NCI-H2227 (cell line): ENCODE measurements around the gene DAP.
"Not testable (repeated sequence)": the region's sequence is repeated elsewhere in the genome, so short reads cannot be mapped to it uniquely, and the experiment has no call there.

Experiments used
- DNase-seq: peaks from one replicate; lab custom pipeline; 2025; ENCODE audit not compliant: unreplicated experiment; lab: John Stamatoyannopoulos, UW

The DAP gene

GRCh38 chr5:10655972-10656830, 104.8 kb downstream of the DAP start:
- DNase-seq: no peak

- DNase-seq: peak; percentile 25
These were observed 105.7 kb downstream of the DAP start for GRCh38 chr5:10655161-10655971.

DNA sequence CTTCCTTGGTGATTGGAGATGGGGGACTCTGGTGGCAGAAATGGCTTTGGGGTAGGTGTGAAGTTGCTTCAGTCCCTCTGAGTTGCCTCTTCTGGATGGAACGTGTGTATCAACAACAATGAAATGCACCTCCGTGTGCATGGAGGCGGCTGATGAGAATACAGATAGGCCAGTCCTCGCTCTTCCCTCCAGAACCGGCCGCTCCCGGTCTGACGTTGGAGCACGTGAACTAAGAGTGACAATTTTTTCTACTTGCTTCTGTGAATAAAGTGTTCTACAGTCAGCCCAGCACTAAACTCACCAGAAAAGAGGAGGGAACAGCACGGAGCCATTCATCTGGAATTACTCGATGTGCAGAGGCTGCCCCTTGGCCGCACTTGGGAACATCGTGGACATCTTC, 106.5 kb downstream of the DAP start:
- no peak for DNase-seq

DNA sequence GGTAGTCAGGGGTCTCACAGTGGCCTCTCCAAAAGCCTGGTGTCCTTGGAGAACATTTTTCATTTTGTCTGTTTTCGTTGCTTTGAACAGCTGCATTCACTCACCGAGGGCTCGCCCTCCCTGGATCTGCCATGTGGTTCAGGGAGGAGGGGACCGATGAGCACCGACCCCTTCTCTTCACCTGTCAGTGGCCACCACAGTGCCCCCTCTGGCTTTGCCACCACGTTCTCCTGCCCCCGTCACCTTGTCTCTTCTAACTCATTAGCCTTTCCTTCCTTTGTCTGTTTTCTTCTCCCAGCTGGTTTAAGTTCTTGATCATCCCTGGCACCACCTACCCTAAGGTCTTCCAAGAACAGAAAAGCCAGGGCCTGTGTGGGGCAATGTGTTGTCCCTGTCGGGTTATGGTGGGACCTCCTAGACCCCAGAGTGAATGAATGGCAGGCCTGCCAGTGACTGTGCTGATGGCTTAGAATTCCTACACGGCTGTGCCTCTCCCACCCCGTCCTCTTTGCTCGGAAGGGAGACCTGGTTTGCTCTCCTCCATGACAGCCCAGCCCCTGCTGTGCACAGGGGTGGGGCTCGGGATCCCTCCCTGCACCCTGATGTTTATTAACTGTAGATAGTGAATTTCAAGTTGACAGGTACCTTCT, 107.2 kb downstream of the DAP start:
- DNase-seq: no peak

DNA sequence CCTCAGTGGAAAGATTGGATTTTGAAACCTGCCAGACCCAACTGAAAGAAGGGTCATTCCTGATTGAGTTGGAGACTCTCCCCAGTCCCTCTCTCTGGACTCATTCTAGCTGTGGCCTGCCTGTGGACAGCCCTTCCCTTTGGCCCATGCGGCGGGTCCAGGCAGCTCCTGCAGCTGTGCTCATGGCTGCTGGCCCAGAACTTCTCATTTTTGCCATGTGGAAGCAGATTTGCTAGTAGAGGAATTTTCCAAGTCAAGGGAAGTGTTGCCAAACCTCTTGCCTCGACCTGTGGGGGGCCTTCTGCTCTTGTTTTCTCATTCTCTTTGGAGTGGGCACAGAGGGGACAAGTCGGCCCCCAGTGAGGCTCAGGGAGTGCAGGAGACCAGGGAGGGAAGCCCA, 108.0 kb downstream of the DAP start:
- no peak for DNase-seq

- DNase-seq: no peak
These were observed 108.4 kb downstream of the DAP start for GRCh38 chr5:10652606-10653005.

- DNase-seq: no peak
These were observed 108.9 kb downstream of the DAP start for GRCh38 chr5:10652151-10652550.

GRCh38 chr5:10649666-10650380, 111.2 kb downstream of the DAP start:
- DNase-seq: no peak

DNA sequence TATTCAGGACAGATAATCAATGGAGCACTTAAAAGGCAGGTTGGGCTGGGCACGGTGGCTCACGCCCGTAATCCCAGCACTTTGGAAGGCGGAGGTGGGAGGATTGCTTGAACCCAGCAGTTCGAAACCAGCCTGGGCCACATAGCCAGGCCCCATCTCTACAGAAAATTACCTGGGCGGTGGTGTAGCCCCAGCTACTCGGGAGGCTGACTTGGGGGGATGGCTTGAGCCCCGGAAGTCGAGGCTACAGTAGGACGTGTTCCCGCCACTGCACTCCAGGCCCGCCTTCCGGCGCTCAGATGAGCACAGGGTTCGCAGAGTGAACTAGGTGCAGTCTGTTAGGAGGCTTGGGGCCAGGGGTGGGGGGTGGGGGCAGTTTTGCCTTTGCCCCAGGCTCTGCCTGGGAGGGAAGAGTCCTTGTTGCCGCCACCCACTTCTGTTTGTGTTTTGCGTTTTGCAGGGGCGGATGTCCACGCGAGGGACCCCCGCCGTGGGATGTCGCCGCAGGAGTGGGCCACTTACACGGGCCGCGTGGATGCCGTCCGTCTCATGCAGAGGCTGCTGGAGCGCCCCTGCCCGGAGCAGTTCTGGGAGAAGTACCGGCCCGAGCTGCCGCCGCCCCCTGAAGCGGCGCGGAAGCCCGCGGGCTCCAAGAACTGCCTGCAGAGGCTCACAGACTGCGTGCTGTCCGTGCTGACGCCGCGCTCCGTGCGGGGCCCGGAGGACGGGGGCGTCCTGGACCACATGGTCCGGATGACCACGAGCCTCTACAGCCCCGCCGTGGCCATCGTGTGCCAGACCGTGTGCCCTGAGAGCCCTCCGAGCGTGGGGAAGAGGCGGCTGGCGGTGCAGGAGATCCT, 112.0 kb downstream of the DAP start:
- no peak for DNase-seq

DNA sequence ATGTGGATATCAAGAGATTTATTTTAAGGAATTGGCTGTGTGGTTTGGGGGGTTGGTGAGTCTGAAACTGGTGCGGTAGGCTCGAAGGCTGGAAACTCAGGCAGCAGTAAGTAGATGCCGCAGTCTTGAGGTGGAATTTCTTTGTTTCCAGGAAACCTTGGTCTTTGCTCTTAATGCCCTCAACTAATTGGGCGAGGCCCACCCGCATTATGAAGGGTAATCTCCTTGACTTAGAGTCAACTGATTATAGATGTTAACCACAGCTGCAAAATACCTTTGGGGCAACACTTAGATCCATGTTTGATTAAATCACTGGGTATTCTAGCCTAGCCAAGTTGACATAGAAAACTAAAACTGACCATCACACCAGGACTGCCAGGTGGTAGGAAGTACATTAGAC, 113.4 kb downstream of the DAP start:
- no peak for DNase-seq

- DNase-seq: no peak
These were observed 115.4 kb downstream of the DAP start for GRCh38 chr5:10645671-10646070.

- DNase-seq: no peak
These were observed 115.9 kb downstream of the DAP start for GRCh38 chr5:10645146-10645545.

DNA sequence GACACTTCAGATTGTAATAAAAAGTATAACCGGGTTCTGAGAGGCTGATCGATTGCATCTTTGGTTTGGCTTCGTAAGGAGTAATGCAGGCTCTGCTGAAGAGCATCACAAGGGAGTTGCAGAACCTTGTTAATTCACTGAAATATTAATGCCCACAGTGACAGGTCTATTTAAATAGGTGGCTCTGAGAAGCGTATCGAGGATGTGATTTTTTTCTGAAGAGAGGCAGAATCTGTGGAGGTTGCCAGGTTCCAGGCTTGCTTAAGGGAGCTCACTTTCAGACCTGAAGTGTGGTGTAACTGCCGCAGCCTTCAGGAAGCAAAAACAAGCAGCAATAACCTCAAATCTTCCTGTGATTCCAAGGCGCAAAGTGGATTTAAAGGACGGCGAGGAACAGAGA, 116.8 kb downstream of the DAP start:
- no peak for DNase-seq

DNA sequence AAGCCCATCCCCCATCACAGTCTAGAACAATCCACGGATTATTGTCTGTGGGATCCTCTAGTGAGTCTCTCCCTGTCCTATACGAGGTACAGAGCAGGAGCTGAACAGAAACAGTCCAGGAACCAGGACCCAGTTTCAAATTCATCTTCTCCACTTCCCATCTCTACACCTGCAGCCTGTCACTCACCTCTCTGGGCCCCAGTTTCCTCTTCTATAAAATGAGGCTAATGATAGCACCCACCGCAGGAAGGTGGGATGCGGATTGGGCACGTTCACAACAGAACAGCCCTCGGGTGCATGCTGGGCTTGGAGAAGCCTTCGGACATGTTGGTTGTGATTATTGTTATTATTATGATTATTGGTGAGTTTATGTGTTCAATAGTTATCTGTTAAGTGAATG, 118.7 kb downstream of the DAP start:
- no peak for DNase-seq

- DNase-seq: no peak
These were observed 121.1 kb downstream of the DAP start for GRCh38 chr5:10639846-10640368.

- not testable (repeated sequence) for DNase-seq
These were observed 122.3 kb downstream of the DAP start for GRCh38 chr5:10638723-10639122.

- DNase-seq: no peak
These were observed 123.1 kb downstream of the DAP start for GRCh38 chr5:10637944-10638343.

DNA sequence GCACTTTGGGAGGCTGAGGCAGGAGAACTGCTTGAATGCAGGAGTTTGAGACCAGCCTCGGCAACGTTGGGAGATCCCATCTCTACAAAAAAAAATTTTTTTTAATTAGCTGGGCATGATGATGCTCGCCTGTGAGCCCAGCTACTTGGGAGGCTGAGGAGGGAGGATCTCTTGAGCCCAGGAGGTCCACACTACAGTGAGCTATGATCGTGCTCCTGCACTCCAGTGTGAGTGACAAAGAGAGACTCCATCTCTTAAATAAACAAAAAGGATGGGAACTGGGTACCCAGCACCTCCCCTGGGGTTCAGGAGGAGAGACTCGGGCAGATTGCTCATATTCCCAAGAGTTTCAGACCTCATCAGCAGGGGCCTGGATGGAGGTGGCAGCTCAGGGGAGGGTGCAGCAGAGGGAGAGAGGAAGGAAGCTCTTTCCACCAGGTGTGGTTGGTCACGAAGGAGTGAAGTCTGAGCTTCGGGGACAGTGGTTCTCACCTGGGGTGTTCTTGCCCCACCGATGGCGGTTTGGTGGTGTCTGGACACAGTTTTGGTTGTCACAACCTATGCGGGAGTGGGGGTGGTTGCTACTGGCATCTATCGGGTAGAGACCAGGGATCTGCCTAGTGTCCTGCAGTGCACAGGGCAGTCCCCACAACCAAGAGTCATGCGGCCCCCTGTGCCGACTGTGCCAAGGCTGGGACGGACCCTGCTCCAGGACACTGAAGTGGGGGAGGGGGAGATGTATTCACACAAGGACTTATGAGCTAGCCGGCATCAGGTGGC, 124.5 kb downstream of the DAP start:
- DNase-seq: no peak

DNA sequence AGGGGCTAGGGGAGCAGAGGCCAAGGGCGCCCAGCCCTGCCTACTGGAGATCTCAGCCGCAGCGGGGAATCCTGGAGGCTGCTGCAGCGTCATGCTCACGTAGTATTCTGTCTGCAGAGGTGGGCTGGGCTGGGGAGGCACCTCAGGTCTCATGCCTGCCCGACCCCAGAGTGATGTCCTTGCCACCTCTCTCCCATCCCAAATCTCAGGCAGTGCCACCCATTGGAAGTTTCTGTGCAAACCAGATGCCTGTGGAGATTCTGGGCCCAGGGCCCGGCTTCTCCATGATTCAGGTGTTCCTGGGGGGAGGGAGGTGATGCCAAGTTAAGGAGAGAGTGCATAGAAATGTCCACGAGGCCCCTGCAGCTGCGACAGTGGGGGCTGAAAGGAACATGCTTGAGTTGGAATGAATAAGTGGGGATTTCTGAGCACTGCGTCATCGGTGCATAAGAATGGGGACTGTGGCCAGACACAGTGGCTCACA, 125.1 kb downstream of the DAP start:
- no peak for DNase-seq
